Activated T-cell treated with anti-CD3 and anti-CD28 coated beads, Interleukin-2, amount 50 U/mL, for 72 hours (primary cell): ENCODE measurements around the gene EPB41L1. TPM values are rescaled to one million over a fixed set of nuclear protein-coding genes. Genes with fewer than 3 reads are reported as not detected.

Experiments used
- total RNA-seq, 2 donors: library from RNA; stranded (reverse); gene quantifications; one replicate each; pipeline ENCODE4 v1.2.3, GENCODE V29; 2022

Gene EPB41L1
- total RNA-seq, 2 donors from 2014 or later = 0.51 to 0.70 TPM

Other genes with a start within 250 kb of the EPB41L1 start
- gene SCAND1, start 200.2 kb upstream of the EPB41L1 start, total RNA-seq = 10 to 100 TPM; 31.7 to 38.2 TPM
- 10 to 100 TPM in 1 of 2 donors, 1 to 10 TPM in 1; 8.4 to 10.2 TPM for gene CNBD2, start 186.2 kb upstream of the EPB41L1 start, total RNA-seq
- 10 to 100 TPM; 19.1 to 25.3 TPM for gene AAR2, start 81.7 kb downstream of the EPB41L1 start, total RNA-seq
- 10 to 100 TPM; 30.6 to 38.3 TPM for gene DLGAP4, start 151.6 kb downstream of the EPB41L1 start, total RNA-seq